Suprapubic skin (tissue), 4 donors: Measurements from ENCODE around the gene GGT5. TPM values are rescaled to one million over a fixed set of nuclear protein-coding genes. Genes with fewer than 3 reads are reported as not detected.

ENCODE experiments used
- DNase-seq, 2 donors: peaks; one replicate each; pipeline ENCODE4 v3.0.0-alpha.2; 2019; ENCODE audit warnings: low spot score in 2 of 2
- H3K27ac ChIP-seq: fragments of 200-600 bp; sonication (generic); one replicate; pipeline ENCODE4 v1.5.1; 2019
- H3K27me3 ChIP-seq: fragments of 200-600 bp; sonication (generic); one replicate; pipeline ENCODE4 v1.5.1; 2019
- H3K36me3 ChIP-seq: fragments of 200-600 bp; sonication (generic); one replicate; pipeline ENCODE4 v1.5.1; 2019
- H3K4me1 ChIP-seq: fragments of 200-600 bp; sonication (generic); one replicate; pipeline ENCODE4 v1.5.1; 2019
- H3K4me3 ChIP-seq: fragments of 200-600 bp; sonication (generic); one replicate; pipeline ENCODE4 v1.5.1; 2019; ENCODE audit warnings: mild to moderate bottlenecking
- H3K9me3 ChIP-seq: fragments of 200-600 bp; sonication (generic); one replicate; pipeline ENCODE4 v1.5.1; 2019
- EP300 ChIP-seq: sonication (generic); formaldehyde crosslinking; IDR thresholded peaks from one replicate; pipeline ENCODE4 v1.6.1; 2017; ENCODE audit warnings: antibody characterized with exemption
- POLR2A ChIP-seq, 2 donors: fragments of 450-650 bp; IDR thresholded peaks; one replicate each; pipeline ENCODE4 v1.6.1; 2017; ENCODE audit warnings: antibody characterized with exemption in 2 of 2, mild to moderate bottlenecking in 2 of 2, moderate library complexity in 2 of 2
- POLR2AphosphoS5 ChIP-seq, 3 donors: sonication (generic); formaldehyde crosslinking; IDR thresholded peaks; one replicate each; pipeline ENCODE4 v1.6.1; 2017; ENCODE audit warnings: antibody characterized with exemption in 3 of 3
- WGBS: methylation state at CpG from one replicate; pipeline ENCODE4 v1.1.5; 2018; 5-methylcytosine and 5-hydroxymethylcytosine counted together
- total RNA-seq, 4 donors: library from RNA; depleted of rRNA; stranded (reverse); fragments of >200 nt; gene quantifications; one replicate each; pipeline ENCODE4 v1.1.0, GENCODE V29; 2016
- TF ChIP-seq, protein P1 (sequence below), 2 donors: fragments of 200-600 bp in 1 of 2; fragments of 450-650 bp in 1 of 2; sonication (generic) in 1 of 2; IDR thresholded peaks; one replicate each; pipeline ENCODE4 v1.5.1; 2016 to 2019; ENCODE audit warnings: antibody characterized with exemption in 2 of 2, mild to moderate bottlenecking in 1 of 2, moderate library complexity in 1 of 2

The GGT5 gene
- total RNA-seq, 4 donors from 2014 or later, result 13.4 to 38.8 (median 17.5) TPM

DNA sequence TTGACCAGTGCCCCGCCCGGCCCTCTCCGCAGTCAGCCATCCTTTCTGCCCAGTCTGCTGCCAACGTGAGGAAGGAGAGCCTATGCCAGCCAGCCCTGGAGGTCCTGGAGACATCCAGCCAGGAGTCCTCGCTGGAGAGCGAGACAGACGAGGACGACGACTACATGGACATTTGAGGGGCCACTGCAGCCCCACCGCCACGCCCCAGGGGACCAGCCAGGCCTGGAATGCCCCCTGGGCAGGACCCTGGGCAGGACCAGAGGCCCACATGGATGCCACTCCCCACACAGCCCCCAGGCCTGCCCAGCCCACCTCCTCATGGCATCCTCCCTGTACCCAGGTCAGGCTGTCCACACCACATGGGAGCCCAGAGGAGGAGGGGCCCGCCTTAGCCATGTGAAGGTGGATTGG is 66.9 kb downstream of the GGT5 start:
- H3K4me3 ChIP-seq, result no peak overlapping the region
- H3K36me3 ChIP-seq, result peaks cover 46% of the 10 kb centered on the region
- no peaks in the 10 kb centered on the region for H3K9me3 ChIP-seq
- whole genome bisulfite sequencing, result 87% methylated on average over 3 of the region's 12 CpGs
- H3K4me1 ChIP-seq, result peaks cover 40% of the 10 kb centered on the region
- H3K27me3 ChIP-seq, result no peaks in the 10 kb centered on the region
- DNase-seq, result no peak
- H3K27ac ChIP-seq, result no peak overlapping the region
- TF ChIP-seq POLR2AphosphoS5 (IDR thresholded peaks at IDR 0.05), result no peak
- TF ChIP-seq, protein P1, sequence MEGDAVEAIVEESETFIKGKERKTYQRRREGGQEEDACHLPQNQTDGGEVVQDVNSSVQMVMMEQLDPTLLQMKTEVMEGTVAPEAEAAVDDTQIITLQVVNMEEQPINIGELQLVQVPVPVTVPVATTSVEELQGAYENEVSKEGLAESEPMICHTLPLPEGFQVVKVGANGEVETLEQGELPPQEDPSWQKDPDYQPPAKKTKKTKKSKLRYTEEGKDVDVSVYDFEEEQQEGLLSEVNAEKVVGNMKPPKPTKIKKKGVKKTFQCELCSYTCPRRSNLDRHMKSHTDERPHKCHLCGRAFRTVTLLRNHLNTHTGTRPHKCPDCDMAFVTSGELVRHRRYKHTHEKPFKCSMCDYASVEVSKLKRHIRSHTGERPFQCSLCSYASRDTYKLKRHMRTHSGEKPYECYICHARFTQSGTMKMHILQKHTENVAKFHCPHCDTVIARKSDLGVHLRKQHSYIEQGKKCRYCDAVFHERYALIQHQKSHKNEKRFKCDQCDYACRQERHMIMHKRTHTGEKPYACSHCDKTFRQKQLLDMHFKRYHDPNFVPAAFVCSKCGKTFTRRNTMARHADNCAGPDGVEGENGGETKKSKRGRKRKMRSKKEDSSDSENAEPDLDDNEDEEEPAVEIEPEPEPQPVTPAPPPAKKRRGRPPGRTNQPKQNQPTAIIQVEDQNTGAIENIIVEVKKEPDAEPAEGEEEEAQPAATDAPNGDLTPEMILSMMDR (IDR thresholded peaks at IDR 0.05), result no peak
- no peak for TF ChIP-seq EP300
- no peak for TF ChIP-seq POLR2A (IDR thresholded peaks at IDR 0.05)

DNA sequence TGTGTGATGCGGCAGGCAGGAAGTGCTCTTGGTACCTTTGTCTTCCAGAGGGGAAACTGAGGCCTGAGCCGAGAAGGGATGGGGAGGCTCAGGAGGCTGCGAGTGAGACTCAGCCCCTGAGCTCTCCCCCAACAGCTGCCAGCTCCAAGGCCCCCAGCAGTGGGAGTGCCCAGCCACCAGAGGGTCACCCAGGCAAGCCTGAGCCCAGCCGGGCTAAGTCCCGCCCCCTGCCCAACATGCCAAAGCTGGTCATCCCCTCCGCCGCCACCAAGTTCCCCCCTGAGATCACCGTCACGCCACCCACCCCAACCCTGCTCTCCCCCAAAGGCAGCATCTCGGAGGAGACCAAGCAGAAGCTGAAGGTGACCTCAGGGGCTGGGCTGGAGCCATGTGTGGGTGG is 67.4 kb downstream of the GGT5 start:
- 90% methylated on average over 2 of the region's 10 CpGs for WGBS
- Histone ChIP-seq H3K4me3 (no peak overlapping the region), H3K27ac (no peak overlapping the region), H3K27me3 (no peaks in the 10 kb centered on the region), H3K9me3 (no peaks in the 10 kb centered on the region), H3K4me1 (peaks cover 37% of the 10 kb centered on the region), H3K36me3 (peaks cover 52% of the 10 kb centered on the region)
- TF ChIP-seq POLR2AphosphoS5 (IDR thresholded peaks at IDR 0.05) (no peak), EP300 (no peak), POLR2A (IDR thresholded peaks at IDR 0.05) (no peak)
- TF ChIP-seq, protein P1 (IDR thresholded peaks at IDR 0.05), result no peak
- no peak for DNase-seq

DNA sequence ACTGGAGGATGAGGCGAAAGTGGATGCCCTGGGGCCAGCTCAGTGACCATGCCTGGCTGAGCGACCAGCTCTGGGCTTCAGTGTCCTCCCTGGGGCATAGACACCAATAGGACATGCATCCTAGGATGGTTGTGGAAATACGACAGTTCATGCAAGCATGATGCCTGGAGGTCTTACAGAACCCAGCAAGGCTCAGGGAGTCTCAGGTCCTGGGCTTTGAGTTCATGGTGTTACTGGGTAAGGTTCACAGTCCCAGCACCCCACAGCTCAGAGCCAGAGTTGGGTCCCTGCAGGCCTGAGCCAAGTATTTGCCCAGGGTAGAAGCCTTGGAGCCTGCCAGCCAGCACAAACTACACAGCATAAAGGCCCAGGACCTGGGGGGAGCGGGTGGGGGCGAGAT is 67.8 kb downstream of the GGT5 start:
- H3K36me3 ChIP-seq, result peaks cover 56% of the 10 kb centered on the region
- H3K4me3 ChIP-seq, result no peak overlapping the region
- H3K27ac ChIP-seq, result no peak overlapping the region
- no peak for DNase-seq
- H3K27me3 ChIP-seq, result no peaks in the 10 kb centered on the region
- H3K4me1 ChIP-seq, result peaks cover 35% of the 10 kb centered on the region
- 50% methylated on average over 2 of the region's 5 CpGs for WGBS
- no peaks in the 10 kb centered on the region for H3K9me3 ChIP-seq
- no peak for TF ChIP-seq POLR2AphosphoS5 (IDR thresholded peaks at IDR 0.05)
- TF ChIP-seq, protein P1 (IDR thresholded peaks at IDR 0.05), result no peak
- TF ChIP-seq POLR2A (IDR thresholded peaks at IDR 0.05), result no peak
- TF ChIP-seq EP300, result no peak

DNA sequence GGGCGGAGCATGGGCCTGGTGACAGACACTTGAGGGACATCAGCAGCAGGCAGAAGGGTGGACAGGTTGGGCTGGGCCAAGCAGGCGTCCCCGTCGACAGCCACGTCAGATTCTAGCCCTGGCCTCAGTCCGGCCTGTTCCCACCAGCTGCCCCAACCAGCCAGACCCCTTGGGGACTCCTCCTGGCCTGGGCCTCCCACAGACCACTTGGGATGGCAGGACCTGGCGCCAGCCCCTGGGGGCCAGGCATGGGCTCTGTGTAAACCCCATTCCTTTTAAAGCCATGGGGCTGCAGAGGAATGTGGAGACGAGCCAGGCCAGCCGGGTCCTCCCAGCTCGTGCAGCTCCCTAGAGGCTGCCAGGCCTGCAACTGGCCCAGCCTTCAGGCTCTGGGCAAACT is 68.3 kb downstream of the GGT5 start:
- Histone ChIP-seq H3K27me3 (no peaks in the 10 kb centered on the region), H3K4me1 (peaks cover 31% of the 10 kb centered on the region), H3K27ac (no peak overlapping the region), H3K4me3 (no peak overlapping the region), H3K9me3 (no peaks in the 10 kb centered on the region), H3K36me3 (peaks cover 60% of the 10 kb centered on the region)
- no peak for TF ChIP-seq POLR2A (IDR thresholded peaks at IDR 0.05)
- no peak for TF ChIP-seq POLR2AphosphoS5 (IDR thresholded peaks at IDR 0.05)
- TF ChIP-seq, protein P1 (IDR thresholded peaks at IDR 0.05), result no peak
- TF ChIP-seq EP300, result no peak
- 76% methylated on average over 7 of the region's 10 CpGs for WGBS
- DNase-seq, result no peak

DNA sequence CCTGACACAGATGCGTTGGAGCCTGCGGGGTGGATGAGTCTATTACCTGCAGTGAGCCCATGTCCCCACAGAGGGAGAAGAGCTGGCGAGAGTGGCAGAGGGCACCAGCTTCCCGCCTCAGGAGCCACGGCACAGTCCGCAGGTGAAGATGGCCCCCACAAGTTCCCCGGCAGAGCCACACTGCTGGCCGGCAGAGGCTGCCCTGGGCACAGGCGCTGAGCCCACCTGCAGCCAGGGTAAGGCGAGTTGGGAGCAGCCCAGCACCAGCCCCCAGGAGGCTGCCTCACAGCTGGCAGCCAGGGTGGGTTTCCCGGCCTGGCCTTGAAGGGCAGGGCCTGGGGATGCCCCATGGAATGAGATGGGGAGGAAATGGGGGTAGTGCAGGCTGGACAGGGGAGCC is 68.8 kb downstream of the GGT5 start:
- DNase-seq, result no peak
- H3K9me3 ChIP-seq, result no peaks in the 10 kb centered on the region
- H3K36me3 ChIP-seq, result peaks cover 66% of the 10 kb centered on the region
- H3K27ac ChIP-seq, result no peak overlapping the region
- peaks cover 25% of the 10 kb centered on the region for H3K4me1 ChIP-seq
- H3K4me3 ChIP-seq, result no peak overlapping the region
- TF ChIP-seq POLR2A (IDR thresholded peaks at IDR 0.05) (no peak), POLR2AphosphoS5 (IDR thresholded peaks at IDR 0.05) (no peak)
- no peaks in the 10 kb centered on the region for H3K27me3 ChIP-seq
- WGBS, result 94% methylated on average over 3 of the region's 11 CpGs
